H1 (cell line): ENCODE data around the gene LRRC25.

Experiments used
- CEBPB ChIP-seq: IDR thresholded peaks from 2 replicates; pipeline ENCODE4 v1.6.1; 2012; ENCODE audit warnings: low read depth, low read length
- EZH2 ChIP-seq: fragments of 200-600 bp; sonication (generic); IDR thresholded peaks from 2 replicates; pipeline ENCODE4 v1.7.1; 2012; ENCODE audit warnings: low read depth, mild to moderate bottlenecking, moderate library complexity, low read length, inconsistent platforms; ENCODE audit not compliant: severe bottlenecking
- GTF2F1 ChIP-seq: IDR thresholded peaks from 2 replicates; pipeline ENCODE4 v1.6.1; 2012; ENCODE audit warnings: low read depth, low read length, improper control_type of control experiment, borderline replicate concordance
- HDAC2 ChIP-seq, 2 experiments: fragments of 300-600 bp in 1 of 2; sonication (generic) in 1 of 2; IDR thresholded peaks; 2 replicates each; pipeline ENCODE4 v1.6.1; 2011 to 2012; ENCODE audit warnings: low read depth in 2 of 2, low read length in 2 of 2, mild to moderate bottlenecking in 2 of 2, moderate library complexity in 2 of 2, borderline replicate concordance in 1 of 2, inconsistent platforms in 1 of 2
- KDM1A ChIP-seq: fragments of 200-600, 300-600 bp; sonication (generic); IDR thresholded peaks from 2 replicates; pipeline ENCODE4 v1.7.1; 2016; ENCODE audit warnings: mild to moderate bottlenecking, low read length, borderline replicate concordance
- POLR2A ChIP-seq, 2 experiments: IDR thresholded peaks; 1 replicate in 1 of 2; 2 replicates in 1 of 2; pipeline ENCODE4 v1.6.1; 2011; ENCODE audit warnings: low read depth in 2 of 2, low read length in 2 of 2, mild to moderate bottlenecking in 2 of 2; ENCODE audit errors: control extremely low read depth in 1 of 2
- RAD21 ChIP-seq, 2 experiments: IDR thresholded peaks in 1 of 2; conservative IDR thresholded peaks in 1 of 2; 2 replicates each; pipeline ENCODE4 v1.6.1; 2011; ENCODE audit warnings: low read depth in 2 of 2, low read length in 2 of 2, improper control_type of control experiment in 1 of 2, inconsistent platforms in 1 of 2, mild to moderate bottlenecking in 1 of 2, moderate library complexity in 1 of 2
- SIRT6 ChIP-seq: IDR thresholded peaks from one replicate; pipeline ENCODE4 v1.7.1; 2012; ENCODE audit warnings: low read length, inconsistent platforms
- SP1 ChIP-seq: IDR thresholded peaks from 2 replicates; pipeline ENCODE4 v1.6.1; 2011; ENCODE audit warnings: low read depth, low read length
- SRF ChIP-seq: IDR thresholded peaks from 2 replicates; pipeline ENCODE4 v1.6.1; 2011; ENCODE audit warnings: mild to moderate bottlenecking, low read depth, low read length, moderate library complexity
- TAF1 ChIP-seq: IDR thresholded peaks from 2 replicates; pipeline ENCODE4 v1.6.1; 2011; ENCODE audit warnings: mild to moderate bottlenecking, low read depth, low read length
- TF ChIP-seq, protein P1 (sequence below): IDR thresholded peaks from 2 replicates; pipeline ENCODE4 v1.6.1; 2011; ENCODE audit warnings: low read depth, mild to moderate bottlenecking, low read length; ENCODE audit not compliant: insufficient read depth
- TF ChIP-seq, protein P2 (sequence below), 3 experiments: IDR thresholded peaks; 1 replicate in 2 of 3; 2 replicates in 1 of 3; pipeline versions ENCODE4 v1.5.1 to v1.6.1; 2011; ENCODE audit warnings: low read length in 3 of 3, mild to moderate bottlenecking in 3 of 3, inconsistent platforms in 2 of 3, low read depth in 1 of 3, moderate library complexity in 1 of 3; ENCODE audit not compliant: insufficient read depth in 1 of 3; ENCODE audit errors: control extremely low read depth in 1 of 3

DNA sequence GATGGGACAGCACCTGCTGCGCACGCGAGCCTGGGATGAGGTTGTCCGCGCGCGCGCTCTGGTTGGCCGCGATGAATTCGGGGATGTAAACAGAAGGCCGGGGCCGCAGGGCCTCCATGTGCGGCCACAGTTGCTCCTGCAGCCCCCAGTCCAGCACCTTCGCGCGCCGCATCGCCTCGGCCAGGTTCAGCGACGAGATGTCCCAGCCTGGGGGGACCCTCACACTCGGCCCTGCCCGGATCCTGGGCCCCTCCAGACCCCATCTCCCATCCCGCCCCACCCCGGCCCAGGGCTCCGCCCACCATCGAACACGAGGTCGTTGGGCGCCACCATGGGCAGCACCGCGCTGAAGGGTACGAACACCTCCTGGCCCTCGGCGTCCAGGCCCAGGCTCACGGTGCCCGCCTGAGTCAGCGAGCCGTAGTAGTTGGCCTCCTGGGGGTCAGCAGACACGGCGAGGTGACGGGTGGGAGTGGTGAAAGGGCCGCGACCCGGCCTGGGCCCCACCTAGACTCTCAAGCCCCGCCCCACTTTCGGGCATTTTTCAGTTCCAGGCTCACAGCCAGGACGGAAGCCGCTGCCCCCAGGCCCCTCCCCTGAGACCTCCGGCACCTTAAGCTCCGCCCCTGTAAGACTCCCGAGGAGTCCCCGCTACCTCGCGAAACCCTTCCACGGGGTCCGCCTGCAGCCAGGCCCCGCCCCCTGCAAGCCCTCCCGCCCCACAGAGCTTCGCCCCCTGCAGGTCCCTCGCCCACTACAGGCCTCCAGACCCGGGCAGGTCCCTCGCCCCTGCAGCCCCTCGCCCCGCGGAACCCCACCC, 39.5 kb upstream of the LRRC25 start:
- TF ChIP-seq RAD21 (IDR thresholded peaks at IDR 0.05 in 1 of 2, conservative IDR thresholded peaks at IDR 0.05 in 1 of 2; ENCODE audit: low read depth in 2 of 2, low read length in 2 of 2) = no peak
- TF ChIP-seq, protein P1, sequence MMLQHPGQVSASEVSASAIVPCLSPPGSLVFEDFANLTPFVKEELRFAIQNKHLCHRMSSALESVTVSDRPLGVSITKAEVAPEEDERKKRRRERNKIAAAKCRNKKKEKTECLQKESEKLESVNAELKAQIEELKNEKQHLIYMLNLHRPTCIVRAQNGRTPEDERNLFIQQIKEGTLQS = no peak
- no peak for TF ChIP-seq TAF1
- no peak for TF ChIP-seq EZH2
- no peak for TF ChIP-seq HDAC2 (IDR thresholded peaks at IDR 0.05; ENCODE audit: borderline replicate concordance in 1 of 2, low read depth in 2 of 2, low read length in 2 of 2)
- TF ChIP-seq SP1 = no peak
- peak in 1 of 2 experiments; percentile 33; a peak in 2 of 3 replicates for TF ChIP-seq POLR2A (IDR thresholded peaks at IDR 0.05; ENCODE audit: control extremely low read depth in 1 of 2, low read depth in 2 of 2, low read length in 2 of 2)
- TF ChIP-seq, protein P2, sequence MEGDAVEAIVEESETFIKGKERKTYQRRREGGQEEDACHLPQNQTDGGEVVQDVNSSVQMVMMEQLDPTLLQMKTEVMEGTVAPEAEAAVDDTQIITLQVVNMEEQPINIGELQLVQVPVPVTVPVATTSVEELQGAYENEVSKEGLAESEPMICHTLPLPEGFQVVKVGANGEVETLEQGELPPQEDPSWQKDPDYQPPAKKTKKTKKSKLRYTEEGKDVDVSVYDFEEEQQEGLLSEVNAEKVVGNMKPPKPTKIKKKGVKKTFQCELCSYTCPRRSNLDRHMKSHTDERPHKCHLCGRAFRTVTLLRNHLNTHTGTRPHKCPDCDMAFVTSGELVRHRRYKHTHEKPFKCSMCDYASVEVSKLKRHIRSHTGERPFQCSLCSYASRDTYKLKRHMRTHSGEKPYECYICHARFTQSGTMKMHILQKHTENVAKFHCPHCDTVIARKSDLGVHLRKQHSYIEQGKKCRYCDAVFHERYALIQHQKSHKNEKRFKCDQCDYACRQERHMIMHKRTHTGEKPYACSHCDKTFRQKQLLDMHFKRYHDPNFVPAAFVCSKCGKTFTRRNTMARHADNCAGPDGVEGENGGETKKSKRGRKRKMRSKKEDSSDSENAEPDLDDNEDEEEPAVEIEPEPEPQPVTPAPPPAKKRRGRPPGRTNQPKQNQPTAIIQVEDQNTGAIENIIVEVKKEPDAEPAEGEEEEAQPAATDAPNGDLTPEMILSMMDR (IDR thresholded peaks at IDR 0.05; ENCODE audit: control extremely low read depth in 1 of 3, insufficient read depth in 1 of 3, low read depth in 1 of 3, low read length in 3 of 3) = no peak
- TF ChIP-seq SIRT6 = no peak
- TF ChIP-seq GTF2F1 = no peak
- TF ChIP-seq SRF = no peak
- TF ChIP-seq KDM1A = no peak
- TF ChIP-seq CEBPB = no peak
